Measurements from ENCODE around the gene TMEM221.
A peak's percentile ranks its signal among the peaks of the same experiment; 100 is the strongest.

The TMEM221 gene

GRCh38 chr19:17393002-17393401 lies 55.5 kb downstream of the TMEM221 start:
- Histone ChIP-seq H3K9ac (ENCODE audit: low read depth in 1 of 2, low read length in 2 of 2) (no peak overlapping the region), H3K4me3 (ENCODE audit: low read depth in 1 of 2, low read length in 2 of 2) (no peak overlapping the region), H3K27me3 (ENCODE audit: control insufficient read depth in 1 of 2, insufficient read depth in 2 of 2, low read length in 2 of 2) (peaks cover 0 to 15% of the 10 kb centered on the region in 2 donors), H3K4me1 (ENCODE audit: control insufficient read depth in 1 of 2, insufficient read depth in 2 of 2, low read length in 2 of 2) (peaks cover 7 to 20% of the 10 kb centered on the region in 2 donors), H3K9me3 (ENCODE audit: control insufficient read depth in 1 of 2, low read length in 2 of 2) (no peaks in the 10 kb centered on the region), H3K27ac (ENCODE audit: low read depth, low read length) (no peak overlapping the region), H3K36me3 (ENCODE audit: control insufficient read depth in 1 of 2, insufficient read depth in 2 of 2, low read length in 2 of 2) (no peaks in the 10 kb centered on the region)

DNA sequence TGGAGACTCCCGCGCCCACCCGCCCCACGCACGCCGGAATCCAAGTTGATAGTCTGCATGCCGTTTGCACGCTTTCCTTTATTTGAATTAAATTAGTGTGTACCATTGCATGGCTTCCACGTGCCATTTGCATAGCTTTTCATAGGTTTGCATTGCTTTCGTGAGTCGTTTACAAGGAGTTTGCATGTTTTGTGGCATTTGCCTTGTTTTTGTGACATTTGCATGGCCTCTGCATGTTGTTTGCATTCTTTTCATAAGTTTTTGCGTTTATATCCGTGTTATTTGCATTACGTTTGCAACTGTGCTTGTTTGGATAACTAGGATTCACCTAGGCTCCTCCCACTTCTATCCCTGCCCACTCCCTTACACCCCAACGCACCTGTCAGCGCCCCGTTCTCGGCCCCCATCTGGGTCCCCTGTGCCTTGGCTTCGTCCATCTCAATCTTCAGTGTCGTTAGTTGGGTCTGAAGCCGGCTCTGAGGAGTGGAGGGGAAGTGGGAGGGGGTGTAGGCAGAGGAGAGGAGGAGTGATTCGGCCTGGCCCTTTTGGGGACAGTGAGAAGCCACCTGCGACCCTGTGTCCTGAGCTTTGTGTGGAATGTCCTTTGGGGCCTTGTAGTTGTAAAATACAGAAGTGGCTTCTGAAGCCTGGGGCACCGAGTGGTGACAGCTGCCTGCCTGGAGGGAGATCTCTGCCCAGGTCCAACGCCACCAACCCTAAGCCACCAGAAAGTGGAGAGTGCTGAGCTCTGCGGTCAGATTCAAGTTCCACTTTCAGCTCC lies 56.9 kb downstream of the TMEM221 start:
- Histone ChIP-seq H3K27ac (ENCODE audit: low read depth, low read length) (no peak overlapping the region), H3K4me1 (ENCODE audit: control insufficient read depth in 1 of 2, insufficient read depth in 2 of 2, low read length in 2 of 2) (peaks cover 7 to 20% of the 10 kb centered on the region in 2 donors), H3K27me3 (ENCODE audit: control insufficient read depth in 1 of 2, insufficient read depth in 2 of 2, low read length in 2 of 2) (peaks cover 0 to 15% of the 10 kb centered on the region in 2 donors), H3K36me3 (ENCODE audit: control insufficient read depth in 1 of 2, insufficient read depth in 2 of 2, low read length in 2 of 2) (no peaks in the 10 kb centered on the region), H3K9ac (ENCODE audit: low read depth in 1 of 2, low read length in 2 of 2) (peak overlapping the region in 1 of 2 donors; percentile 51), H3K9me3 (ENCODE audit: control insufficient read depth in 1 of 2, low read length in 2 of 2) (no peaks in the 10 kb centered on the region), H3K4me3 (ENCODE audit: low read depth in 1 of 2, low read length in 2 of 2) (peak overlapping the region; percentile 63 to 78)

GRCh38 chr19:17390665-17391370 lies 57.6 kb downstream of the TMEM221 start:
- H3K36me3 ChIP-seq (ENCODE audit: control insufficient read depth in 1 of 2, insufficient read depth in 2 of 2, low read length in 2 of 2), result no peaks in the 10 kb centered on the region
- peaks cover 0 to 15% of the 10 kb centered on the region in 2 donors for H3K27me3 ChIP-seq (ENCODE audit: control insufficient read depth in 1 of 2, insufficient read depth in 2 of 2, low read length in 2 of 2)
- H3K27ac ChIP-seq (ENCODE audit: low read depth, low read length), result no peak overlapping the region
- peak overlapping the region; percentile 63 to 78 for H3K4me3 ChIP-seq (ENCODE audit: low read depth in 1 of 2, low read length in 2 of 2)
- no peaks in the 10 kb centered on the region for H3K9me3 ChIP-seq (ENCODE audit: control insufficient read depth in 1 of 2, low read length in 2 of 2)
- peaks cover 7 to 20% of the 10 kb centered on the region in 2 donors for H3K4me1 ChIP-seq (ENCODE audit: control insufficient read depth in 1 of 2, insufficient read depth in 2 of 2, low read length in 2 of 2)
- peak overlapping the region; percentile 49 to 54 for H3K9ac ChIP-seq (ENCODE audit: low read depth in 1 of 2, low read length in 2 of 2)

DNA sequence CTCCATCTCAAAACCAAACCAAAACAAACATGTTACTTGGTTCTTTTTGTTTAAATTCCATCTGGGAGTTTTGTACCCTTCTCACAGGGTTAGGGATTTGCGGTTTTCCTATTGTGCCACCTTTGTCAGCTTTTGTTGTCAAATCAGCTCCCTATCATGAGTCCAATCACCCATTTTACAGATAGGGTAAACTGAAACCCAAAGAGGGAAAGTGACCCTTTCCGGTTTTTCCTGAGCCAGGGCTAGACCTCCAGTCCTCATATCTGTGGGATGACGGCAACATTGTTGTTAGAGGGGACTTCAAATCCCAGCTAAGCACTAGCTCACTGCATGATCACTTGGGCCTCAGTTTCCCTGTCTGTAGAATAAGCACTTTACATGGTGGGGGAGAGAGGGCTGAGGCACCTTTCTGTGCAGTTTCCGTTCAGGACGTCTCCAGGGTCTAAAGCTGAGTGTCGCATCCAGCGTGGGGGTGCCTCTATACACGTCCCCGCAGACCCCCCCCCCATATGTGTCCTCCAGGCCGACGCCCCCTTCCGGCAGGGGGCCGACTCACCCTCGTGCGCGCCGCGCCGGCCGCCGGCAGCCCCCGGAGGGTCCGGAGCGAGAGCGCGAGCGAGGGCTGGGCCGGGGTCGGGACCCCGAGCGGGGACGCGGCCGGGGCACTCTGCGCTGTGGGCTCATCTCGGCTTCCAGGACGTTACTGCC lies 58.4 kb downstream of the TMEM221 start:
- H3K9ac ChIP-seq (ENCODE audit: low read depth in 1 of 2, low read length in 2 of 2), result peak overlapping the region; percentile 49 to 54
- H3K27ac ChIP-seq (ENCODE audit: low read depth, low read length), result no peak overlapping the region
- peaks cover 7 to 19% of the 10 kb centered on the region in 2 donors for H3K4me1 ChIP-seq (ENCODE audit: control insufficient read depth in 1 of 2, insufficient read depth in 2 of 2, low read length in 2 of 2)
- peaks cover 0 to 15% of the 10 kb centered on the region in 2 donors for H3K27me3 ChIP-seq (ENCODE audit: control insufficient read depth in 1 of 2, insufficient read depth in 2 of 2, low read length in 2 of 2)
- no peaks in the 10 kb centered on the region for H3K36me3 ChIP-seq (ENCODE audit: control insufficient read depth in 1 of 2, insufficient read depth in 2 of 2, low read length in 2 of 2)
- H3K9me3 ChIP-seq (ENCODE audit: control insufficient read depth in 1 of 2, low read length in 2 of 2), result no peaks in the 10 kb centered on the region
- H3K4me3 ChIP-seq (ENCODE audit: low read depth in 1 of 2, low read length in 2 of 2), result peak overlapping the region; percentile 55 to 78

- Histone ChIP-seq H3K9ac (ENCODE audit: low read depth in 1 of 2, low read length in 2 of 2) (no peak overlapping the region), H3K27ac (ENCODE audit: low read depth, low read length) (no peak overlapping the region), H3K4me1 (ENCODE audit: control insufficient read depth in 1 of 2, insufficient read depth in 2 of 2, low read length in 2 of 2) (peaks cover 7 to 16% of the 10 kb centered on the region in 2 donors), H3K36me3 (ENCODE audit: control insufficient read depth in 1 of 2, insufficient read depth in 2 of 2, low read length in 2 of 2) (no peaks in the 10 kb centered on the region), H3K9me3 (ENCODE audit: control insufficient read depth in 1 of 2, low read length in 2 of 2) (no peaks in the 10 kb centered on the region), H3K4me3 (ENCODE audit: low read depth in 1 of 2, low read length in 2 of 2) (no peak overlapping the region), H3K27me3 (ENCODE audit: control insufficient read depth in 1 of 2, insufficient read depth in 2 of 2, low read length in 2 of 2) (peaks cover 0 to 14% of the 10 kb centered on the region in 2 donors)
These were observed 59.2 kb downstream of the TMEM221 start for GRCh38 chr19:17389288-17389687.

DNA sequence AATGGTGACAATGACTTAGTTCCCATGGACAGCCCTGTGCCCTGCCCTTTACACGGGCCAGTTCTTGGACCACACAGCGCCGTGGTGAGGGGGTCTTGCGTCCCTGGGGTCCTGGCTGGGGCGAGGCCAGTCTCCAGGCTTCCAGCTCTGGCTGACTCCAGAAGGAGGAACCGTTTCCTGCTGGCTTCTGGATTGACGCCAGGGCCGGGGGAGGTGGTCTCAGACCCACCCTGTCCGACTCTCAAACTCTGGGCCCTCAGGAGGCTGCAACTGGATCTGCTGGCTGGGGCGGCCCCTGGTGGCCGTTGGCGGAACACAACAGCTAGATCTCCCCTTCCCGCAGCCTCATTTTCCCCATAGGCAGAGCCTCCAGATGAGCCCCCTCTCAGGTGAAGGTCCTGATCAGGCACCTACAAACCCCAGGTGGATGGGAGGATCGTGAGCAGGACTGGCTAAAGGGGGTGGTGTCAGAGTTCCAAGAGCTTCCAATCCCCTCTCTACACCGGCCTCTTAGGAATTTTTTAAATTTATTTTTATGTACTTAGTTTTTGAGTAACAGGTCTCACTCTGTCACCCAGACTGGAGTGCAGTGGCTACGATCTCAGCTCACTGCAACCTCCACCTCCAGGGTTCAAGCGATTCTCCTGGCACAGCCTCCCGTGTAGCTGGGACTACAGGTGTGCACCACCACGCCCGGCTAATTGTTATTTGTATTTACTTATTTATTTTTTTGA lies 62.4 kb downstream of the TMEM221 start:
- peaks cover 3 to 8% of the 10 kb centered on the region in 2 donors for H3K4me1 ChIP-seq (ENCODE audit: control insufficient read depth in 1 of 2, insufficient read depth in 2 of 2, low read length in 2 of 2)
- no peak overlapping the region for H3K4me3 ChIP-seq (ENCODE audit: low read depth in 1 of 2, low read length in 2 of 2)
- no peaks in the 10 kb centered on the region for H3K9me3 ChIP-seq (ENCODE audit: control insufficient read depth in 1 of 2, low read length in 2 of 2)
- no peaks in the 10 kb centered on the region for H3K27me3 ChIP-seq (ENCODE audit: control insufficient read depth in 1 of 2, insufficient read depth in 2 of 2, low read length in 2 of 2)
- H3K36me3 ChIP-seq (ENCODE audit: control insufficient read depth in 1 of 2, insufficient read depth in 2 of 2, low read length in 2 of 2), result no peaks in the 10 kb centered on the region
- H3K27ac ChIP-seq (ENCODE audit: low read depth, low read length), result no peak overlapping the region
- no peak overlapping the region for H3K9ac ChIP-seq (ENCODE audit: low read depth in 1 of 2, low read length in 2 of 2)

All from duodenal mucosa (tissue), 2 donors.